T47D (cell line): ENCODE results near the gene MTF1.

Experiments
- DNase-seq, 2 experiments: peaks; one replicate each; pipeline versions ENCODE4 v3.0.0 to v3.0.0-alpha.2; 2011 to 2012; ENCODE audit warnings: low read depth in 1 of 2, low spot score in 1 of 2
- JUND ChIP-seq: IDR thresholded peaks from 2 replicates; pipeline ENCODE4 v1.6.1; 2012; ENCODE audit warnings: low read depth
- in situ Hi-C: cut with HindIII; loops from 2 replicates; pipeline ENCODE4 v1.10.0; 2016; ENCODE audit warnings: low sequenced_read_pairs, low pct_unique_long_range_greater_than_20kb

MTF1 gene

DNA sequence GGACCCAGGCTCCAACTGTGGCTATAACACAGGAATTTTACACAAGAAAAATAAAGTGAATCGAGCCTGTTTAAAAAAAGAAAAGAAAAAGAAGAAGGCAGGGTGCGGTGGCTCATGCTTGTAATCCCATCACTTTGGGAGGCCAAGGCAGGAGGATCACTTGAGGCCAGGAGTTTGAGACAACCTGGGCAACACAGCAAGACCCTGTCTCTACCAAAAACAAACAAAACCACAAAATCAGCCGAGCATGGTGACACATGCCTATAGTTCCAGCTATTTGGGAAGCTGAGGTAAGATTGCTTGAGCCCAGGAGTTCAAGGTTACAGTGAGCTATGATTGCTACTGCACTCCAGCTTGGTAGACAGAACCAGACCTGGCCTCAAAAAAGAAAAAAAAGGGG, 17.7 kb downstream of the MTF1 start:
- in situ Hi-C loops, result no loop called here
- DNase-seq, result no peak
- TF ChIP-seq JUND, result no peak

- no peak for TF ChIP-seq JUND
- in situ Hi-C loops, result no loop called here
- DNase-seq, result no peak
Measured at GRCh38 chr1:37840711-37841110, 18.7 kb downstream of the MTF1 start.

- in situ Hi-C loops, result no loop called here
- no peak for DNase-seq
- TF ChIP-seq JUND, result no peak
Measured at GRCh38 chr1:37839676-37840075, 19.7 kb downstream of the MTF1 start.

DNA sequence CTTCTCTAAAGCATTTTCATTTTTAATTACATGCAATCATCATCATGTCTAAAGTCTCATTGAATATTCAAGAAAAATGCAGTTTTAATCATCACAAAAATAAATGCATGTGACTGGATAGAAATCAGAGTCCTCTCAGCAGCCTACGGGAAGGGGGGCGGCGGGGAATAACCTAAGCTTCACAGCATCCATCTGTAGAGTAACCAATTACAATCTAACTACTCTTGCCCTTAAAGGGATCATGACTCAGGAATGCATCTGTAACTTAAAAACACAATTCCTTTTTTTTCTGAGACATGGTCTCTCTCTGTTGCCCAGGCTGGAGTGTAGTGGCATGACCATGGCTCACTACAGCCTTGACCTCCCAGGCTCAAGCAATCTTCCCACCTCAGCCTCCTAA, 22.6 kb downstream of the MTF1 start:
- in situ Hi-C loops, result no loop called here
- TF ChIP-seq JUND, result no peak
- DNase-seq, result no peak

- no peak for TF ChIP-seq JUND
- in situ Hi-C loops, result no loop called here
- no peak for DNase-seq
Measured at GRCh38 chr1:37831809-37832208, 27.6 kb downstream of the MTF1 start.

DNA sequence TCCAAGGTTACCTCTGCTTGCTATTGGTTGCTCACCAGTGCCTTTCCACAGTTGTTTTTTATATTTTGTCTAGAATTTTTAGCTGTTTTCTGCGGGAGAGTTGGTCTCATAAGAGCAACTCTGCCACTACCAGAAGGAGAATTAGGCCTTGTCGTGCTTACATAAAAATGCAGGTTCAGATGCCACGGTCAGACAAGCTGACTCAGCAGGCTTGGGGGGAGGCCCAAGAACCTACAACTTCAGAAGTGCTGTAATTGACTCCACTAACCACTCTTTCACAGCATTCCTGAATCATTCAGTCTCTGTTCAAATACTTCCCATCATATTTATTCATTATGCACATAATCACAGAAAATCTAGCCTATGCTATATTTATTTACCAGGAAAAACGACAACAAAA, 28.3 kb downstream of the MTF1 start:
- in situ Hi-C loops, result no loop called here
- TF ChIP-seq JUND, result no peak
- DNase-seq, result no peak

- no peak for DNase-seq
- TF ChIP-seq JUND, result no peak
- in situ Hi-C loops, result no loop called here
Measured at GRCh38 chr1:37828410-37829074, 30.9 kb downstream of the MTF1 start.

- DNase-seq, result no peak
- no peak for TF ChIP-seq JUND
- in situ Hi-C loops, result no loop called here
Measured at GRCh38 chr1:37825506-37825905, 33.9 kb downstream of the MTF1 start.

- in situ Hi-C loops, result no loop called here
- no peak for TF ChIP-seq JUND
Measured at GRCh38 chr1:37824001-37824400, 35.4 kb downstream of the MTF1 start.

GRCh38 chr1:37822906-37823815, 36.2 kb downstream of the MTF1 start:
- in situ Hi-C loops, result no loop called here
- no peak for DNase-seq
- no peak for TF ChIP-seq JUND

More at GRCh38 chr1:37824001-37824400, 35.4 kb downstream of the MTF1 start:
- DNase-seq, result no peak

DNA sequence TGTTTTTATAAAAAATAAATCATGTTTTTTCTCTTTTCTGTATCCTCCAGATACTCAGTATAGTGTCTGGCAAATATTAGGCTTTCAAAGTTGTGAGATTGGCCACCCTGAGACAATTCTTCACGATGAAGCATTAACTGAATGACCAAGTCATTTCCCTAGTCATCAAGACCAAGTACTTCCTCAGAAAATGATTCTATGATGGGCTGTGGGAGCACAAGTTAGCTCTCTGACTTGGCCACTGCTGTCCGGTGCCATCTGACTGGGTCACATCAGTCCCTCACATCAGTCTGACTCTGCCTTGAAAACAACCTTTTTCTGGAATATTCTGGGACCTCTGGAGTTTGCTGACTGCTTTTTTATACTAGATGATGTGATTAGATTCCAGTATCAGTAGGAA, 37.9 kb downstream of the MTF1 start:
- no peak for TF ChIP-seq JUND
- DNase-seq, result no peak
- in situ Hi-C loops, result no loop called here

- DNase-seq, result peak in 1 of 2 experiments; percentile 61
- TF ChIP-seq JUND, result no peak
- in situ Hi-C loops, result no loop called here
Measured at GRCh38 chr1:37817481-37817880, 41.9 kb downstream of the MTF1 start.

GRCh38 chr1:37814252-37814651, 45.1 kb downstream of the MTF1 start:
- no peak for TF ChIP-seq JUND
- DNase-seq, result no peak
- in situ Hi-C loops, result no loop called here
